ENCODE measurements around the gene HOXA10.

Gene HOXA10

DNA sequence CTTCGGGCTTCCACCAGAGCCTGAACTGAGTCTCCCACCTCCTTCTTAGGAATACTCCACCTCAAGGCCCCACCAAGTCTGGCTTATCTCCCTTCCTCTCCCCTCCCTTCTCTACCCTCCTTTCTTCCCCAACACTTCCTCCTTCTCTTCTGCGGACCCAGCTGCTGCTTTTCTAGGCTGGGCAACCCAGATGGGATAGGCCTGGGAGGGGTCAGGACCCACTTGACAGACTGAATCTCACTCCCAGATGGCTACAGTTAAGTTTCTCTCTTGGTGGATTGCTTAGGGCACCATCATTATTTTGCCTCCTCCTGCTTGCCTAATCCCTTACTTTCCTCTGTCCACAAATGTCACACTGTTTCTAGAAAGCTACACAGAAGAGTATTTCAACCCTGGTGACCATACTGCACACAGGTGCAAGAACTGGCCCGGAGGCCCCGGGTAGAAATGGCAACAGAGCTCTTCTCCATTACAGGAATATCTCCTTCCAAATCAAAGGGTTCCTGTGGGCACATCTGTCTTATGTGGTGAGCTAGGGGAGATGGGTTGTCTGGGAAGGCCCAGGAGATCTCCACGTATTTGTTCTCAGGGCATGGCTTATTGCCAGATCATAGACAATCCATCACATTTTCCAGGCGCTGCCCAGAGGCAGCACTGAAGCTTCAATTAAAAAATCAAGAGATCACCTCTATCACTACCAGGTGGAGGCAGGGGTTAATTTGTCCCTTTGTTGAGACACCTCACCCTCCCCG, 16.1 kb upstream of the HOXA10 start:
- no peak for DNase-seq

DNA sequence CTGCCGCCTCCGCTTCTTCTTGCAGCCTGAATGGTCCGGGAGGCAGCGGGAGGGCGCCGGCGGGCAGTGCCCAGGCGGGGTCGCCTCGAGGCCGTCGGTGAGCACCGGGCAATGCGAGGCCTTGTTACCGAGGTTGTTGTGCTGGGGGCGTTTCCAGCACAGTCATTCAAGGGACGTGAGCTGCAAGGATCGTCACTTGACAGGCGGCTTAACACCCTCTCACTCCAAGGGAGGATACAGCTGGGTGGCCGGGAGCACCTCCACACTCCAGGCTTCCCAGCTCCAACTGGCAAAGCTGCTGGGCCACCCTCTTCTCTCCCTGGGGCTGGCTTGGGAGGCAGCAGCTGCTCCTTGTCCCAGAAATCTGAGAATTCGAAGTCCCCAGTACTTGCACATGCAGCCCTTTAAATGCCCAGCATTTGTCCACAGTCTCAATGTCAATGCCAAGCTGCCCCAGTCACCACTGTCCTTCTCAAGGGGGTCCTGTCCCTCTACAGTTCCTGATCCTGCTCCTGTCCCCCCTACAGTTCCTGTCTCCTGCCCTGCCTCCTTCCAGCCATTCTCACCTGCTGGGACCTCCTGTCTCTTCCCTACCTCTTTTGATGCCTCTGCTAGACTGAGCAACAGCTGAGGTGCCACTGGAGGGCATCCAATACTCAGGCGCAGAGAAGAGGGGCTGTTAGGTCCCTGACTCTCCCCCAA, 15.3 kb upstream of the HOXA10 start:
- DNase-seq = no peak

DNA sequence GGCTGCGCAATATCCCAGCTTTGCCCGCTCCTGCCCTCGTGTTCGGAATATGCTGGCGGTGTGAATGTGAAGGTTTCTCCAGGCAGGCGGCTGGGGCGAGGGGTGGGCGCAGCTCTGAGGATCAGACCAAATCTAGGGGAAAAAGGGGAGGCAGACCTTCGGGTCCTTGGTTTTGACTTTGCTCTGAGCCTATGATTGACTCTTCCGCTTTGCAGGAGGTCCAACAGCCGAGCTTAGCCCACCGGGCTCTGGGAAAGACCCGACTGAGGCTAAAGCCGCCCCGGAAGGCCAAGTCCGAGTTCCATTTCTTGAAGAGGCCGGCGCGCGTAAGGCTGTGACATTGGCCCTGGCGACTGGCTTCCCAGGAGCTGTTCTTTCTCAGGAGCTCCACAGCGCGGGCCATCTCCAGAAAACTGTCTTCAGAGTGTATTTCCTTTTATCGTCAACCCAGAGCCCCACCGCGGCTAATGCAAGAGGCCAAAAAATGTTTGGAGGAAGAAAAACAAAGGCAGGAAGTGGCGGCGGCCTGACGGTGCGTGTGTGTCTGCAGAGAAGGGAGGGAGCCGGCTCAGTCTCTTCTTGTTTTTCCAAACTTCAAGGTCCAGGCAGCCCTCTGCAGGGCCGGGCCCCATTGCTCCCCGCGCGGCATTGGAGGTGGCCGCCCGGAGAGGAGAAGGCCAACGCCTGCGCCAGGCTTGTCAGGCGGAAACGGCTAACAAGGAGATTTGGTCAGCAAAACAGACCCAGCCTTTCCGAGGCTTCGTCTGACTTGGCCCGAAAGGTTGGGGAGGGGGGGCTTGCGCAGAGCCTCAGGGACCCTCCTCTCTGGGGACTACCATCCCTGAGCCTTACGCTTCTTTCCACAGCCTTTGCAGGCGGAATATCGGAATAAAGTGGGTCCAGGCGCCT, 14.5 kb upstream of the HOXA10 start:
- no peak for DNase-seq

DNA sequence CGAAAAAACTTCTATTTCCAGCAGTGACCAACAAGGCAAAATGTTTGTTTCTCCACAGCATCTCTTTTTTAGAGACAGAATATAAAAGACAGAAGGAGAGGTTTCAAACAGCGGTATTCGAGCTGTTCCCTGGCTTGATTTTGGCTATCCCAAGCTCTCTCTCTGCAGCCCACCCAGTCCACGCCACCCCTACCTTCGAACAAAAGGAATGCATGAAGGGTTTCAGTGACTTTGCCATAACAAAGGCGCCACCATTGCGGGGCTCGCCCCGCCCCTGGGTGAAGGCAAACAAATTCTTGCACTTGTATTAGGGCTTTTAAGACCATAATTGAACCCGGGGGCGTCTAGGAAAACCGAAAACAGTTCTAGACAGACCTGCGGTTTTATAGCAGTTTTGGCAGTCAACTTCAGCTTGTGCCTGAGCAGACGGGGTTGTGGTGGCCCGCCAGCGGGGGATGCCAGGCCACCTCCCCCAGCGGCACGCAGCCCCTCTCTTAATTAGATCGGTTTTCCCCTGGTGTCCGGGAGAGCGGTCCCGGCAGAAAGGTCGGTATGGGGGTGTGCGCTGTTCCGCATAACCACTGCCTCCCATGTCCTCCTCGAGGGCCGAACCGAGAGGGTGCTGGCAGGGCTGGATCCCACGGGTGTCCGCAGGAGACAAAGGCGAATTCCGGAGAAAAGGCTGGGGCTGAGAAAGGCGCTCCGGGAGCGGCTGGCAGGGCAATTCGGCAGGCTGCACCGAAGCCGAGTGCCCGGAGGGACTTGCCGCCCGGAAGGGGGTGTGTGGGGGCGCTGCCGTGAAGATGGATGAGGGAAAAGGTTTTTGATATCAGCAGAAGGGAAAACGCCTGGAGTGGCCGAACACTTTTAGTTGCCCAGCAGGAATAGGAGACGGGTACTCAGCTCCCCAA, 13.6 kb upstream of the HOXA10 start:
- no peak for DNase-seq

DNA sequence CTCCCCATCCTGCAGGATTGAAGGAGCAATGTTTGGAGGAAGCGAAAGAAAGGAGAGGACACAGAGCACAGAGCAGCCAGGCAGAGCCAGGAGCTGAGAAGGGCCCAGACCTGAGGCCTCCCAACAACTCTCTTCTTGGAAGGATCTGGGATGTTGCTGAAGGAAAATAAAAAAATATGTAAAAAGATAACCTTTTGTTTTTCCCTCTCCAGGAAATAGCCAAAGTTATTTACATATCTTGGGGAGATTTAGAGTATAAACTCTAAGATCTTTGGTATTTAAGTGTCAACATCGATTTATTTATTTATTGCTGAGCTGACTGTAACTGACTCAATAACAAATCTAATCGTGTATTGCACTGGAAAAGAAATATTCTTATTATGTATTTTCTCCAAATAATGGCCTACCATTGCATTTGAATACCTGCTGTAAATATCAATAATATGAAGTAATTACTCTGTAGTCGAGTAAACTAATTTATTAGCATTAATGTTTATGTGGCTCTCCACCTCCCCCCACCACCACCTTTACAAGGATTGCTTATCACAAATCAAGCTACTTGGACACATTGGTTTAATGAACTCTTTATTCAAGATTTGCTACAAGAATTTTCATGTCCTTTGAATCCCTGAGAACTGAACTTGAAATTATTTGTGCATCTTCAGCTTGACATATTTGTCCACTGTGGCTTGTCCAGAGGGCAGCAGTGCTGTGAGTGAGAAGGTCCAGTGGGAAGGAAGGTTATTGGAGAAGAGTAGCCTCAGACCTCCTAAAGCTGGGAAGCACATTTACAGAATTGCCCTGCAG, 12.8 kb upstream of the HOXA10 start:
- no peak for DNase-seq

DNA sequence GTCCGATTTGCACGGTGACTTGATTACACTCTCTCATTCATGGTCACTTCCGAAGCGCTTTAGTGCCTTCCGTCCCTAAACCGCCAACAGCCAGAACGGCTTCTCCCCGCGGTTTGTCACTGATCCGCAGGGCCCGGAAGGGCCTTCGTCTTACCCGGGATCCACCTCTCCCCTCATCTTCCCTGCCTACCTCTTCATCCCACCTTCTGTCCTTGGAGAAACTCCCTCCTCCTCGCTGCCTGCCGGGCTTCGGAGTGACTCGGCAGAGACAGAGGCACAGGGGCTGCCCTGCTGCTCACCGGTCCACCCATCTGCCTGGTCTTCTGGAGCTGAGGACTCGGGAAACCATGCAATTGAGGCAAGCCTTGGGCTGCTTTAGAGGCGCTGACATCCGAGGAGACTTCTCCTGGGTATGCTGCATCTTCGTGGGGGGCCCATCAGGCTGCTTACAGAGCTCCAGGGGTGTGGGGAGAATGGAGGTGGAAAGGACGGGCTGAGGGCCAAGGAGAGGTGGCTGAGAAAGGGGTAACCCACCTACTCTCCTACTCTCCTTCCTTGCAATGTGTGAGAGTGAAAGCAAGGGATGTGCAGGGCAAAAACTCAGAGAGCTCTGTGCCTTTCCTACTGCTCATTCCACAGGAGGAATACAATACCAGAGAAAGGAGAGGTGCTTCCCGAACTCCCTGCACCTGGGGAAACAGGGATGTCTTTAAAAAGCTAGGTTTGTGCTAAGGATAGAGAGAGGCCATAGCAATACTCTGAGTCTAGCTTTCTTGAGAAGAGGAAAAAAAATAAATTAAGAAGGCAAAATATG, 11.9 kb upstream of the HOXA10 start:
- no peak for DNase-seq

DNA sequence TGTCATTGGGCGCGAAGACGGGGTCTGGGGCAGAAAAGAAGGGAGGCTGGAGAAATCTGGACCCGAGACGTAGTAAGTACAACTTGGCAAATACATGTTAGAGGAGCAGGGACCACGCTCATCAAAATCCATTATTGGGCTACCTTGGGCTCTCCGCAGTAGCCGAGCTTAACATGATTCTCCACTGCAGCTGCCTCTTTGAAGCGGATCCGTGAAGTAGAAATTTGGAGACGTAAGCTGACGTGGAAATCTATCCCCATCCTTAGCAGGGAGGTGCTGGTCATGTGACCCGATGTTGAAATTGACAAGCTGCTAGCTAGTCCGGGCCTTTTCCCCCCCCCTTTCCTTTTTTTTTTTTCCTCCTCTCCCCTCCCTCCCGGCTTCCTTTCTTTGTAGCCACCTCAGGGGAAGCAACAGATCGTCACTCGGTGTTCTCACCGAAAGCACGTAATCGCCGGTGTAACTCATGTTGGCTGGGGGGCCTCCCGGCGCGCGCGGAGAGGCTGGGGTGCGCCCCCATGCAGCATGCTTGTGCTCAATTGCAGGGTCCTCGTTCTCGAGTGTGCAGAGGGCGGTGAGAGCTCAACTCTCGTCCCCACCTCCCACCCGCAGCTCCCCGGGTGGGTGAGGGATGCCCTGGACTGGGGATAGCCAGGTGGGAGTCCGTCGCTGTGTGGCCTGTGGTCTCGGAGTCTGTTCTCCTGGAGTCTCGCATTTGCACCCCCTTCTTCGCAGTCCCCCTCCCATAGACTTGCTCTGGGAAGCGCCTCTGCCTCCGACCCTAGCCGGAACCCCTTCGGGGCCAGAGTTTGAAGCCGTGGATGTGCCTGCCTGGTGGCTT, 11.1 kb upstream of the HOXA10 start, which contains the start of gene HOXA11:
TSS of gene HOXA11 (minus strand) at position 220 of the 841 bp plus-strand sequence. CDS start at position 132, 88 bp downstream.
- no peak for DNase-seq

DNA sequence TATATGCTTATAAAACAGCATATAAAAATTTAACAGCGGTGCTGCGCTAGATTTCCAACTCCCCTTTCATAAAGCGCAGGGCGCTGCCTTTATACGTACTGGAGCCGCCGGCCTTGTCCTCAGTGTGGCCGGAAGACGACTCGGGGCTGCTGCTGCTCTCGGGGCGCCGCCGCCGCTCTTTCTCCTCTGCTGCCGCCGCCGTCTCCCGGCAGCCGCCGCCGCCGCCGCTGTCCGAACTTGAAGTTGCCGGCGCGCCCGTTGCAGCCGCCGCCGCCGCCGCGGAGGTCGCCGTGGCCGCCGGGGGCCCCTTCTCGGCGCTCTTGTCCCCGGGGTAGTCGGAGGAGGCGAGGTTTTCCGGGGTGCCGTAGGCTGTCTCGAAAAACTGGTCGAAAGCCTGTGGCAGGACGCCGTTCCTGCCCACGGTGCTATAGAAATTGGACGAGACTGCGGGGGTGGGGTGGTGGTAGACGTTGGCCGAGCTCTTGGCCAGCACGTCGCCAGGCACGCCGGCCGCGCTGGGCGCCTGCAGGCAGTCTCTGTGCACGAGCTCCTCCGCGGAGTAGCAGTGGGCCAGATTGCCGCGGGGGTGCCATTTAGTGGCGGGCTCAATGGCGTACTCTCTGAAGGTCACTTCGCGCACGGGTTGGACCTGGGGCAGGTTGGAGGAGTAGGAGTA, 10.4 kb upstream of the HOXA10 start:
- DNase-seq = peak; percentile 24

DNA sequence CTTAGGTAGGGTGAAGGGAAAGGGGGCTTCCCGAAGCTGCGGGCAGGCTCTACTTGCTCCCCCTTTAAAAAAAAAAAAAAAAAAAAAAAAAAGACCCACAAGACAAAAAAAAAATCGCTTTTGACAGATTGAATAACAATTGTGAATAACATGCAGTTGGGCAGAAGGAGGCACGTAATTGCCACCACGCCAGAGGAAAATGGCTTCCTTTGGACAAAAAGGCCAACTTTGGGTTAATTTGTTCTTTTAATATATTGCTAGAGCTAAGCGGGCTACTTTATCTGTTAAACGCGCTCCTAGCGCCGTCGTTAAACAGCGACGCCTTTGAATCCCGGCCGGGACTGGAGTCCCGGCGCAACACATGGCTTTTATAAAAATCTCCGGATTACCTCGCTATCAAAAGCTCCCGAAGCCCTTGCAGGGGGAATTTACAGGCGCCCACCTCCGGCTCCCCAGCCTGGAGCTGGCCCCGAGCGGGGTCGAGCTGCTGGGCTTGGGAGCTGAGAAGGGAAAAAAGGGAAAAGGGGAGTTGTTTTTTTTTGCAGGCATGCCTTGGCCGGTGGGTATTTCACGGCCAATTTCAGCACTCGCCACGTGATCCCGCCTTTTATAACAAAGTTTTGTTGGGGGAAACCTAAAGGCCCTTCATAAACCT, 9.7 kb upstream of the HOXA10 start:
- no peak for DNase-seq

DNA sequence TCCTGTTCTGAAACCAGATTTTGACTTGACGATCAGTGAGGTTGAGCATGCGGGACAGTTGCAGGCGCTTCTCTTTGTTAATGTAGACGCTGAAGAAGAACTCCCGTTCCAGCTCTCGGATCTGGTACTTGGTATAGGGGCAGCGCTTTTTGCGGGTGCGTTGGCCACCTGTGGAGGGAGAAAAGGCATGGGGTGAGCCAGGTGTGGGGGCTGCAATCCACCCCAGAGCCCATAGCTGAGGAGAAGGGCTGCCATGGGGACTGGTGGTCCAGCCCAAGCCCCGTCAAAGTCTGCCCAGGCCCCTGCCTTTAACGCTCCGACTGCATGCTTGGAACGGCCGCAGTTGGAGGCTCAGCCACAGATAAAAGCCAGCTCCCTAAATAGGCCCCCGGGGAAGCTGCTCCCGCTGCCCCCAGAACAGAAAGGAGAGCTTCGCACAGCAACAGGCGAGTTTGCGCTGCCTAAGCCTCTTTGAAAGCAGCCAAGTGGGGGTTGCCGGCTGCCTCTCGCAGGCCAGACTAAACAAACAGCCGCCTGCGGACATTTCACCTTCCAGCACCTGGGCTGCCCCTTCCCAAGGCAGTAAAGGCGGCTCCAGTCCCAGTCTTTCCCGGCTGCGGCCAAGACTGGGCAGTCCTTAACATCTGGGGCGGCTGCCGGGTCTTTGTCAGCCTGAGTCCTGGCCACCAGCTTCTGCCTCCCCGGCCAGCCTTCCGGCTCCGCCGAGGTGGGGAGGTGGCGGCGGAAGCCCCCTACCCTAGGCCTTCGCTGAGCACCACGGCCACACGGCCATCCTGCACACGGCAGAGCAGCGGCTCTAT, 9.0 kb upstream of the HOXA10 start:
- no peak for DNase-seq

DNA sequence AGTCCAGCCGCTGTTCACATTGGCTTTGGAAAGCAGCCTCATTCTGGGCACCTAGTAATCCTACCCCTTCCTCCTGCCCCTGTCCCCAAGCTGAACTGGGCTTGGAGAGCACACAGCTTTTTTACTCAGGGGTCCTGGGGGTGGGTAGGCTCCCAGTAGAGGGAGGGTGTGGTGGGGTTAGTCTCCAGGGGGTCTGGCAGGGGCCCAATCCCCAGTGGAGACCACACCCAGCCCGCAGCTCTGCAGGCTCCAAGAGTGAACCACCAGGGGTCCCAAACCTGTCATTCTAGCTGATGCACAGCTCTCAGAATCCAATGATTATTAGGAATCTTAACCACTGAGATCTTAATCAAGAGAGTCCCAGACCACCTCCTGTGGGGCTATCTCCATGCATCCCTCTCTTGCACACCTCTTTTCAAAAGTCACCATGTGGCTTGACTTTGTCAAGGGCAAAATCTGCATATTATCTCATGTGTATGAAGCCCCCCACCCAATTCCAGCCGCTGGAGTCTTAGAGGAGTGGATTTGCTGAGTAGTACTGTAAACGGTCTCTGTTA, 8.2 kb upstream of the HOXA10 start:
- DNase-seq = no peak

DNA sequence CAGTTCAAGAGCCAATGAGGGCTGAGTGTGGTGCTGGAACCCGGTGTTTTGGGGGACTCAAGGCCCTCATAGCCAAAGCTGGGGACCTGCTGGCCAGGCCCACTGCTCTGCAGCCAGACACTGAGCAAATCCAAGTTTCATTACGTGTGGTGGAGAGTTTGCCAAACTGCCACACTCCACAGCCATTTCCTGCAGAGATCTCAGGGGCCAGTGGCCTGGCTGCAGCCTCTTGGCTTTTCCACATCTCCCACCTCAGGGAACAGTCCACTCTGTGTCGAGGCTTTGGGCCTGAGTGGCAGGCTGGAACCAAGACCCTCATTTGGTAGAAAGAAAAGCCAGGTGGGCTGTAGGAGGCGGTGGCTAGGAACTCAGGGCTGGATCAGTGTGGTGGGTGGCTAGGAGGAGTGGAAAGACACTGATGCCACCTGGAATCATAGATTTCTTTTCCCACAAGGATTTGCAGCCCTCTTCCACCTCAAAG, 7.7 kb upstream of the HOXA10 start:
- no peak for DNase-seq

DNA sequence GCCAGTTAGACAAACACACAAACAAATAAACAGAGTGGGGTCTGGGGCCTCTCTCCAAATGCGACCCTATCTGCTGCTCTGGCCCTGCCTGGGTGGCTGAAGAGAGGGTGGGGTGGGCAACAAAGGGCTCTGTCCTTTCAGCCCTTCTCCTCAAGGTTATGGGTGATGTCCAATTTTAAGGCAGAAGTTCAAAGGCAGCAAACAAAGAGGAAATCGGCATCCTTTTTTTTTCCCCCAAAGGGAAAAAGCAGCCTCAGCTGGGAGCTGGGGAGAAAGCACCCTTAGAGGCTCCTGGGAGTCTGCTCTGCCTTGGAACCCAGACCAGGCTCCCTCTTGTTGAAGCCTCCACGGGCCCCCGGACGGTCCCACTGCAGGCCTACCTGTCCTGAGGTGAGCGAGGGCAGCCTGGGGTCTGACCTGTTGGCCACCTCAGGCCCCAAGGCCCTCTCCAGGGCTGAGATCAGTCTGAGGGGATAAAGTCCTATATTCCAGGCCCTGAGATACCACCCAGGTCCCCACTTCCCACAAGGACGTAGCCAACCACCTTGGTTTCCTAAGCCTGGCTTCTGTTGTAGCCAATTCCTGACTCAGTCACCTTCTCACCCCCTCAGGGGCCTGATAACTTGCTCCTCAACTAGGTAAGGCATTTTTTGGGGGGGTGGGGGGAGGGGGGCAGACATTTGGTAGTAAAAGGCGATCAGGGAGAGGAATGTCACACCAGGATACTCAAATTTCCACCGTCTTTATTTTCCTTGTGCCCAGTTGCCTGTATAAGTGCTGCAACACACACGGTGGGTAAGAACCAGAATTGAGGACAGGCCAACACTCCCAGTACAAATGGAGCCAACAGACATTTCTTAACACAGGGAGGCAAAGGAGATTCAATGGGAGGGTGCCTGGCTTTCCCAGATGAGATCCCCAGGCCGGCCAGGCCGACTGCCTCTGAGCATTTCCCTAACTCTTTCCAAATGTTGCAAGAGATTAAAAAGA, 6.6 kb upstream of the HOXA10 start:
- no peak for DNase-seq

DNA sequence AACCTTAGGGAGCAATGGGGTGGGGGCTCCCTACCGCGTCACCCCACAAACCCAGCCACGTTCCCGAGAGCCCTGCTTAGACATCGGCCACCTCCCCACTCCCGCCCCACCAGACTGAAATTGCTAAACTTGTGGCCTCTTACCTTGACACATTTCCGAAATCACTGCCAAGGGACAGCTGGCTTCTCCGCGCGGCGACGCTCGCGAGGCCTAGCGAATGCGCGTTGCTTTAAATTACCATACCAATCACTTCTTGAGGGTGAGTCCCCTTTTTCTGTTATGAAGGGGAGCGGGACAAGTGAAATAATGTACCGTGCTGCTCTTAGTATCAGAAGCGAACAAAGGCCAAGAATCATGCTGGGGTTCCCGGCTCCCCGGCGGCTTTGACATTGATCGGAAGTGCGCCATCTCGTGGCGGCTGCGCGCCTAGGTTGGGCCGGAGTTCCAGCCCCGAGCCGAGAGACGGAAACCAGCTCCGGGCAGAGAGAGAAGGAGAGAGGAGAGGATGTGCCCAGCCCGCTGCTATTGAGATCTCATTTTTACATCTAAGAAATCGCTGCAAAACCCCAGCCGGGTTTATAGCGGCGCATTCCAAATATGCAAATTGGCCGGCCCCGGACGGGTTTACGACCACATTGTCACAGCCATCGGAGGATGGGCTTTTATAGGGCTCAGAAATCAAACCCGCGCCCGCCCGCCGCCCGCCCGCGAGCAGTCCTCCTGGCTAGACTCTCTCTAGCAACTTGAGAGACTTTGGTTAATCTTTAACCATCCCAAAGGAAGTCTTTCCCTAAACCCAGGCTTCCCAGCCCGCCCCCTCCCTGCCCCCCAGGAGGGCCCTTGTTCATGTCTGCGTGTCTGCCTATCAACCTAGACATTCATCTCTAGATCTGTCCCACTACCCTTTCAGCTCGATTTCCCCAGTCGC, 5.6 kb upstream of the HOXA10 start:
- peak; percentile 66 for DNase-seq

DNA sequence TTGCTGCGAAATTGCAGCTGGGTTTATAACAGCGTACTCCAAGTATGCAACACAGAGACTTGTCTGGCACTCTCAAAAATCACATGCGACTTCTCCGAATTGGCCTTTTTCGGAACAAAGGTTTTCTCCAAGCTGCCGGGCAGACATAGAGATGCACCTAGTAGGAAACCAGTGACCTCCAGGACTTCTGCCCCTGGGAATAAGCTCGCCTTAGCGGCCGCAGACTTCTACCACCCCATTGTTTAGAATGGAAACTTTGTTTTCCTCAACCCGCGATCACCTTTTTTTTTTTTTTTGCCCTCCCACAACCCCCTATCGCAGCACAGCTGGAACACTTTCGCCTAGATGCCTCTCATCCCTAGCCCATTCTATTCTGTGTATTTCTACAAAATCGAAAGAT, 4.9 kb upstream of the HOXA10 start:
- DNase-seq = no peak
